HG03575 (cell line): Measurements from ENCODE around the gene DIPK1B.
"Not testable (repeated sequence)": the region's sequence is repeated elsewhere in the genome, so short reads cannot be mapped to it uniquely, and the experiment has no call there.

Experiments used
- ATAC-seq: cut with Tn5 transposase; IDR thresholded peaks from one replicate; pipeline ENCODE4 v1.9.1; 2021; ENCODE audit not compliant: unreplicated experiment, insufficient number of reproducible peaks, low FRiP score; ENCODE audit errors: extremely low read depth

Gene DIPK1B

GRCh38 chr9:136745389-136746154, 33.2 kb downstream of the DIPK1B start:
- no peak for ATAC-seq

GRCh38 chr9:136746155-136746490, 33.8 kb downstream of the DIPK1B start:
- ATAC-seq: no peak

GRCh38 chr9:136746621-136747020, 34.2 kb downstream of the DIPK1B start:
- ATAC-seq: no peak

- ATAC-seq: no peak
Observed at GRCh38 chr9:136747161-136748060, 35.0 kb downstream of the DIPK1B start.

- no peak for ATAC-seq
Observed at GRCh38 chr9:136748201-136748600, 35.8 kb downstream of the DIPK1B start, which contains the start of gene LCN6. TSS of gene LCN6 (minus strand) at chr9:136748525. CDS start at chr9:136748483, 42 bp downstream.

- no peak for ATAC-seq
Observed at GRCh38 chr9:136748666-136749611, 36.6 kb downstream of the DIPK1B start.

DNA sequence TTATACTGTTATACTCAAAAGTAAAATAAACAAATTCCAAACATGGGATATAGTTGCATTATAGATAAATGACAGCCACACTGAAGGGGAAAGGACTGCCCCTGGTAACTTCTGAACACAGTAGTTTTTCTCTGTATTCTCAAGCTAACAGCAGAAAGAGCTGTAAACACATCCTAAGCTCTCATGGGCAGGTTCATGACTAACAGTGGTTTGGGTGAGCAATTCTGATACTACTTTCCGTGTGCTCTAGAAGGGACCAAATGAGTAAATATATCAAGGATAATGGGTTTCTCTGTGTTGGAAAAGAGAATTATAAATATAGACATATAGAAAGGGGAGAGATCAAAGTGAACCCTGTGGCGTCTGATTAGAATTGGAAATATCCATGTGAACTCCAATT, 38.2 kb downstream of the DIPK1B start:
- no peak for ATAC-seq

DNA sequence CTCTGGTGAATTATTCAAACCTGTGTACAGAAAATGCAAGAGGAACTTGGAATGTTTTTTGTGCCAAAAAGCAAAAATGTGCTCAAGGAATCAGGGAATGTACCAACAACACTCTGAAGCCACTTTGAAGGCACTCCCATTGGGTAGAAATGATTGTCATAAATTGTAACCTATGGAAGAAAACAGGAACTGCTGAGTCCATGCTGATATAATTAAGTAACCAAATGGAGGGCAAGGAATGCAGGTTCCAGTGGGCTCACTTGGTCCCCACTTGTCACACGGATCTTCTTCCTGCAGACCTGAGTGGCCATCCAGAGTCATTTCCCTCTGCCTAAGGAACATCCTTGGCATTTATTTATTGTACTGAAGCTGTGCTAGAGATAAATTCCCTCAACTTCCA, 38.9 kb downstream of the DIPK1B start:
- no peak for ATAC-seq

DNA sequence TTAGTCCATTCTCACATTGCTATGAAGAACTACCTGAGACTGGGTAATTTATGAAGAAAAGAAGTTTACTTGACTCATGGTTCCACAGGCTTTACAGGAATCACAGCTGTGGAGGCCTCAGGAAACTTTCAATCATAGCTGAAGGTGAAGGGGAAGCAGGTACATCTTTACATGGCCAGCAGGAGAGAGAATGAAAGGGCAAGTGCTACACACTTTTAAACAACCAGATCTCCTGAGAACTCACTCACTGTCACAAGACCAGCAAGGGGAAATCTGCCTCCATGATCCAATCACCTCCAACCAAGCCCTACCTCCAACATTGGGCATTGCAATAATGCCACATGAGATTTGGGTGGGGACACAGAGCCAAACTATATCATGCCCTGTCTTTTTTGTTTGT, 39.4 kb downstream of the DIPK1B start:
- no peak for ATAC-seq

DNA sequence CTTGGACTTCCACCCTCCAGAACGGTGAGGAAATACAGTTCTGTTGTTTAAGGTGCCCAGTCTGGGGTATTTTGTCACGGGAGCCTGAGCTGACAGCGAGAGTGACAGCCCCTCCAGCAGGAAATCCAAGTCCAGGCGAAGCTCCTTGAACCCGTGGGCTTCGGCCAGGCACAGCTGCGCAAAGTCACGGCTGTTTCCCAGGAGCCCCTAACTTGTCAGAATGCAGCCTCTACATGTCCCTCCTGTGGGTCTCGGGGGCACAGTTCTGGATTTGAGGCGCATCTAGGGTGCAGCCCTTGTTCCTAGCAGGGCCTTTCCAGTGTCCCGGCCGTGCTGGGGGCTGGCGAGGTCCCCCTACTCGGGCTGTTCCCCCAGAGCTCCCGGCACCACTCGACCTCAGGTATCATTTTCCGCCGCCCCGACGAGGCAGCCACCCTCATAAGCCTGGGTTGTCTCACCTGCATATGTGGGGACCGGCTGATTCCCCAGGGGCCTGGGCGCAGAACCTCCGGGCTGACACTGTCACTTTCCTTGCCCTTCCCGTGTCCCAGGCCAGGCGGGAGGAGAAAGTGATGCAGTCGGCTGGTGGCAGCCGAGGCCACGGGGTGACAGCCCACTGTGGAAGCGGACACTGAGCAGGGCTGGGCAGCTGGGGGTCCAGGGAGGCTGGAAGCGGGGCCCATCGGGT, 41.1 kb downstream of the DIPK1B start:
- ATAC-seq: no peak

DNA sequence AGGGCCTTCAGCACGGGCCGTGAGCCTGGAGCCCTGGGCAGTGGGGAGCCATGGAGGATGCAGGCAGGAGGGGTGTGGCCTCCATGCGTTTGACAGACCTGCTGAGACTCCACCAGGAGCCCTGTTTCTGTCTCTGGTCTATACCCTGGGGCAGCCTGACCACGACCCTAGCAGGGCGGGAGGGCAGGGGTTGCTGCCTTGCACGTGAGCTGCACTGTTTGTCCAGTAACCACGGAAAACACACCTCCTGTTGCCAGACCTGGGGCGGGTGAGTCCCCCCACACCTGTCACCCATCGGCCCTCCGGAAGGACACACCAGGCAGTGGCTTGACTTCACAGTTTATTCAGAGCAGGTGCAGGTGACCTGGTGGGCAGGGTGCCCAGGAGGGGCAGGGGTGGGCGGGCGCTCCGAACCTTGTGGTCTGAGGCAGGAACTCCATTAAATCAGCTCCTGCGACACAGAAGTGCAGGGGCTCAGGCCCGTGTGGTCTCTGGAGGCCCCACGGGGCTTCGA, 41.7 kb downstream of the DIPK1B start:
- ATAC-seq: no peak

GRCh38 chr9:136754626-136755301, 42.4 kb downstream of the DIPK1B start:
- no peak for ATAC-seq

DNA sequence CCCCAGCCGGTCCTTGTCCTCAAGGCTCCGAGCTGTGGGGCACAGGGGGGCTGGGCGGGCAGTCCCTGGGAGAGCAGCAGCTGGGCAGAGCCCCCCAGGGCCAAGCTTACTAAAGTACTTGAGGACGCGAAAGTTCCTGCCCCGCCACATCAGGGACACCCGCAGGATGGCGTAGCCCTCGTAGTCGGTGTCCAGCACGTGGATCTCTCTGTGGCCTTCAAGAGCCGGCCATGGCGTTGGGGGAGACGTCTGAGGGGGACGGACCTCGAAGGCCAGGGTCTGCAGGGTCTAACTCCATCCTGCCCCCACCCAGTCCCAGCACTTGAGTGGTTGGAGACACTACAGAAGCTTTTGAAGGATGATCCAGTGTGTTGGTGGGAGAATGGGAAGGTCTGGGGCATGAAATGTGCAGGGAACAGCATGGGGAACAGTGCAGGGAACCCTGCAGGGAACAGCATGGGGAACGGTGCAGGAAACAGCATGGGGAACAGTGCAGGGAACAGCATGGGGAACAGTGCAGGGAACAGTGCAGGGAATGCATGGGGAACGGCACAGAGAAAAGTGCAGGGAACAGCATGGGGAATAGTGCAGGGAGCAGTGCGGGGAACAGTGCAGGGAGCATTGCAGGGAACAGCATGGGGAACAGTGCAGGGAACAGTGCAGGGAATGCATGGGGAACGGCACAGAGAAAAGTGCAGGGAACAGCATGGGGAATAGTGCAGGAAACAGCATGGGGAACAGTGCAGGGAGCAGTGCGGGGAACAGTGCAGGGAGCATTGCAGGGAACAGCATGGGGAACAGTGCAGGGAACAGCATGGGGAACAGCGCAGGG, 43.1 kb downstream of the DIPK1B start:
- not testable (repeated sequence) for ATAC-seq

DNA sequence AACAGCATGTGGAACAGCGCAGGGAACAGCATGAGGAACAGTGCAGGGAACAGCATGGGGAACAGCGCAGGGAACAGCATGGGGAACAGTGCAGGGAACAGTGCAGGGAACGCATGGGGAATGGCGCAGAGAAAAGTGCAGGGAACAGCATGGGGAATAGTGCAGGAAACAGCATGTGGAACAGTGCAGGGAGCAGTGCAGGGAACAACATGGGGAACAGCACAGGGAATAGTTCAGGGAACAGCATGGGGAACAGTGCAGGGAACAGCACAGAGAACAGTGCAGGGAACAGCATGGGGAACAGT, 43.7 kb downstream of the DIPK1B start:
- no peak for ATAC-seq

DNA sequence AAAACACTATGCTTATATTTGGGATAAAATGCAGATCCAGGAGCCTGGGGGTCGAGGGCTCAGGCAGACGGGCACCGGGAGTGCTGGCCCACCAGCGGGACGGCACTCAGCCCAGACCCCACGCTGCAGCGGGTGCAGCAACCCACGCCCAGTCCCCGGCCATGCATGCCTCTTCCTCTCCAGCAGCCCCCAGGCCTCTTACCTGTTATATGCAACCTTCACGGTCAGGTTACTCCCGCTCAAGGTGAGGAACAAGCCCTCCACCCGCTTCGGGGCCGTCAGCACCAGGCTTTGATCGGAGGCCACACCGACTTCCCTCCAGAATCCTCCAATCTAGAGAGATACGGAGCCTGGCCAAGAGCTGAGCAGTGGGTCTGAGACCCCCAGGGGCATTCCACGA, 44.5 kb downstream of the DIPK1B start:
- ATAC-seq: no peak

- no peak for ATAC-seq
Observed at GRCh38 chr9:136757328-136757727, 45.0 kb downstream of the DIPK1B start.

- no peak for ATAC-seq
Observed at GRCh38 chr9:136757751-136758140, 45.4 kb downstream of the DIPK1B start.
